Hematopoietic multipotent progenitor cell treated with erythropoietin and hydrocortisone succinate and interleukin-3 and kit ligand, for 6 days (in vitro differentiated cells): ENCODE data around the gene SLC25A4.

Experiments used
- DNase-seq: peaks from one replicate; pipeline ENCODE4 v3.0.0-alpha.2; 2015

SLC25A4 gene

GRCh38 chr4:185122681-185123345, 20.3 kb upstream of the SLC25A4 start:
- peak; percentile 32 for DNase-seq

- no peak for DNase-seq
Observed at GRCh38 chr4:185124006-185124405, 19.1 kb upstream of the SLC25A4 start.

- peak; percentile 11 for DNase-seq
Observed at GRCh38 chr4:185127021-185127925, 15.8 kb upstream of the SLC25A4 start.

GRCh38 chr4:185128272-185129119, 14.6 kb upstream of the SLC25A4 start:
- peak; percentile 35 for DNase-seq

GRCh38 chr4:185134307-185134869, 8.7 kb upstream of the SLC25A4 start:
- peak; percentile 82 for DNase-seq

GRCh38 chr4:185137233-185137925, 5.7 kb upstream of the SLC25A4 start:
- DNase-seq, result no peak

GRCh38 chr4:185138161-185138560, 4.9 kb upstream of the SLC25A4 start:
- DNase-seq, result no peak

GRCh38 chr4:185139736-185140135, 3.3 kb upstream of the SLC25A4 start:
- no peak for DNase-seq

GRCh38 chr4:185141777-185142176, 1.3 kb upstream of the SLC25A4 start:
- DNase-seq, result no peak

- DNase-seq, result no peak
Observed at GRCh38 chr4:185142564-185142911, 528 bp upstream of the SLC25A4 start.

- peak; percentile 33 for DNase-seq
Observed at GRCh38 chr4:185143601-185143969, 519 bp downstream of the SLC25A4 start.

GRCh38 chr4:185144601-185145240, 1.7 kb downstream of the SLC25A4 start:
- no peak for DNase-seq

GRCh38 chr4:185145572-185145971, 2.5 kb downstream of the SLC25A4 start:
- DNase-seq, result no peak

- DNase-seq, result no peak
Observed at GRCh38 chr4:185149392-185149791, 6.3 kb downstream of the SLC25A4 start.

- DNase-seq, result no peak
Observed at GRCh38 chr4:185151296-185151695, 8.2 kb downstream of the SLC25A4 start.

- peak; percentile 34 for DNase-seq
Observed at GRCh38 chr4:185165605-185166063, 22.6 kb downstream of the SLC25A4 start.

GRCh38 chr4:185167234-185167633, 24.2 kb downstream of the SLC25A4 start:
- DNase-seq, result peak; percentile 38

GRCh38 chr4:185171373-185172071, 28.5 kb downstream of the SLC25A4 start:
- DNase-seq, result no peak

- DNase-seq, result no peak
Observed at GRCh38 chr4:185179488-185179887, 36.4 kb downstream of the SLC25A4 start.

- no peak for DNase-seq
Observed at GRCh38 chr4:185182239-185182638, 39.2 kb downstream of the SLC25A4 start.
